ENCODE data around the gene BCL6B.

DNA sequence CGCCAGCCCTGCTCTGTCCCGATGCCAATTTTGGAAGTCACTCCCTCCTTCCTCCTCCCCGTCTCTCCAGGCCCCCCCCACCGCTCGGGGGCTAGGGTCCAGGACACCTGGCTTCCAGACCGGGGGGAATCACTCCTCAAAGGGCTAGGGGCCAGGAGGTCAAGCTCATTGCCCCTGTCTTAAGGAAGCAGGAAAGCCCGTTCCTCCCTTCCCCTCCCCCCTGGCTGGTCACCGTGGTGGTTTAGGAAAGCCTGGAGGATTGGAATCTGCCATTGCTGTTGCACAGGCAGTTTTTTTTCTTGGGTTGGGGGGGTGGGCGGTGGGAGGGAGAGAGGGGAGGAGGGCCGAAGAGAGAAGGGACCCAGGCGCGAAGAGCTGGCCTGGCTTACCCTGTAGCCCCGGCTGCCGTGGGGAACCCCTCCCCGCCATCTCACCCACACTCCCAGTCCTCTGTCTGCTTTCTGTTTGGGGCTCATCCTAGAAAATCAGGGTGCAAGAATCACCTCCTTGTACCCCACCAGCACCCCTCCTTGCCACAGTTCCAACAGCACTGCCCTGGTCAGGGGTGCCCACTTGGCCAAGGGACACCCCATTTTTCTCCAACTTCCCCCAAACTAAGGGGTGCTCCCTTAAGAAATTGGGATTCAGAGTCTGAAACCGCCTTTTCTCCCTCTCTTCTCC lies 2.9 kb upstream of the BCL6B start:
- TF ChIP-seq POLR2A (IDR thresholded peaks at IDR 0.05; ENCODE audit: low read length), result no peak
- no peak for TF ChIP-seq GATA1 (IDR thresholded peaks at IDR 0.05; ENCODE audit: low read depth, low read length)

All from erythroblast (primary cell).